B cell (primary cell): ENCODE results near the gene KCNJ14. TPM values are rescaled to one million over a fixed set of nuclear protein-coding genes. Genes with fewer than 3 reads are reported as not detected.

ENCODE experiments used
- ATAC-seq: fragments of 200-7000 bp; cut with Tn5 transposase; one replicate; pipeline ENCODE4 v1.10.0; 2021; ENCODE audit warnings: low read depth, mild to moderate bottlenecking, moderate number of reproducible peaks, moderate library complexity
- CTCF ChIA-PET: fragments of 350-600 bp; sonication (Branson Sonifier 250); formaldehyde crosslinking; loops from one replicate; lab custom pipeline; 2021; ENCODE audit warnings: antibody characterized with exemption, inconsistent platforms; lab: Charles Lee
- POLR2A ChIA-PET: fragments of 350-600 bp; sonication (Branson Sonifier 250); formaldehyde crosslinking; loops from one replicate; lab custom pipeline; 2021; ENCODE audit warnings: antibody characterized with exemption; lab: Charles Lee
- DNase-seq: peaks from one replicate; pipeline ENCODE4 v3.0.0; 2013
- H2AFZ ChIP-seq: 2 replicates; pipeline ENCODE4 v1.6.1; 2012; ENCODE audit warnings: mild to moderate bottlenecking, low read depth, low read length; ENCODE audit not compliant: insufficient read depth, poor library complexity, severe bottlenecking
- H3K27ac ChIP-seq, 2 donors: 1 replicate in 1 of 2; 2 replicates in 1 of 2; pipeline ENCODE4 v1.5.1; 2012 to 2013; ENCODE audit warnings: low read length in 2 of 2, mild to moderate bottlenecking in 2 of 2, moderate library complexity in 1 of 2
- H3K27me3 ChIP-seq, 4 experiments: fragments of 200-600 bp in 1 of 4; sonication (generic) in 1 of 4; replicated peaks in 1 of 4; 1 replicate in 2 of 4; 2 replicates in 2 of 4; pipeline versions ENCODE4 v1.6.1 to v1.7.0; 2013 to 2016; ENCODE audit warnings: low read length in 3 of 4, mild to moderate bottlenecking in 2 of 4, mixed read lengths in 1 of 4, moderate library complexity in 1 of 4; ENCODE audit not compliant: insufficient read depth in 4 of 4, control insufficient read depth in 3 of 4; ENCODE audit errors: control extremely low read depth in 1 of 4
- H3K36me3 ChIP-seq, 2 experiments: replicated peaks in 1 of 2; 1 replicate in 1 of 2; 2 replicates in 1 of 2; pipeline versions ENCODE4 v1.6.1 to v1.7.1; 2013; ENCODE audit warnings: low read length in 1 of 2; ENCODE audit not compliant: insufficient read depth in 2 of 2, control insufficient read depth in 1 of 2; ENCODE audit errors: control extremely low read depth in 1 of 2, extremely low read depth in 1 of 2
- H3K4me1 ChIP-seq, 2 donors: fragments of 200-600 bp in 1 of 2; sonication (generic) in 1 of 2; 1 replicate in 1 of 2; 2 replicates in 1 of 2; pipeline versions ENCODE4 v1.5.1 to v1.6.1; 2013 to 2017; ENCODE audit warnings: low read length in 2 of 2; ENCODE audit not compliant: control insufficient read depth in 2 of 2, insufficient read depth in 2 of 2
- H3K4me2 ChIP-seq: replicated peaks from 2 replicates; pipeline ENCODE3; 2012; ENCODE audit warnings: mild to moderate bottlenecking, low read depth, low read length; ENCODE audit not compliant: poor library complexity, severe bottlenecking
- H3K4me3 ChIP-seq, 5 experiments: fragments of 200-600 bp in 1 of 5; sonication (generic) in 1 of 5; 1 replicate in 3 of 5; 2 replicates in 2 of 5; pipeline versions ENCODE4 v1.5.1 to v1.7.0; 2011 to 2016; ENCODE audit warnings: low read length in 4 of 5, mild to moderate bottlenecking in 4 of 5, low read depth in 2 of 5, control low read depth in 1 of 5, moderate library complexity in 1 of 5; ENCODE audit not compliant: insufficient read depth in 1 of 5; ENCODE audit errors: control extremely low read depth in 1 of 5, extremely low read depth in 1 of 5
- H3K79me2 ChIP-seq: fragments of 200-600 bp; sonication (generic); one replicate; pipeline ENCODE4 v1.6.0; 2016; ENCODE audit warnings: low read length; ENCODE audit not compliant: control insufficient read depth, insufficient read depth
- H3K9ac ChIP-seq: fragments of 200-600 bp; sonication (generic); 2 replicates; pipeline ENCODE4 v1.6.1; 2017; ENCODE audit warnings: mild to moderate bottlenecking, low read length, moderate library complexity
- H3K9me3 ChIP-seq, 3 donors: one replicate each; pipeline versions ENCODE4 v1.6.1 to v1.7.1; 2013; ENCODE audit warnings: low read length in 2 of 3; ENCODE audit not compliant: control insufficient read depth in 2 of 3, insufficient read depth in 1 of 3; ENCODE audit errors: control extremely low read depth in 1 of 3
- H4K20me1 ChIP-seq: 2 replicates; pipeline ENCODE4 v1.6.0; 2012; ENCODE audit warnings: mild to moderate bottlenecking, low read length; ENCODE audit not compliant: insufficient read depth, control insufficient read depth, poor library complexity, severe bottlenecking
- H3K27ac Mint-ChIP-seq: one replicate; pipeline ENCODE4 v1.8.0; 2021; ENCODE audit warnings: mixed read lengths
- H3K27me3 Mint-ChIP-seq: one replicate; pipeline ENCODE4 v1.8.0; 2021; ENCODE audit warnings: mixed read lengths
- H3K4me1 Mint-ChIP-seq: one replicate; pipeline ENCODE4 v1.8.0; 2021; ENCODE audit warnings: mixed read lengths
- H3K4me3 Mint-ChIP-seq: one replicate; pipeline ENCODE4 v1.8.0; 2021; ENCODE audit warnings: mixed read lengths
- H3K9me3 Mint-ChIP-seq: one replicate; pipeline ENCODE4 v1.8.0; 2022; ENCODE audit warnings: mixed read lengths; ENCODE audit not compliant: insufficient read depth
- CTCF ChIP-seq: fragments of 200-600 bp; IDR thresholded peaks from one replicate; pipeline ENCODE4 v1.8.0; 2022; ENCODE audit warnings: antibody characterized with exemption, mild to moderate bottlenecking
- EZH2 ChIP-seq: IDR thresholded peaks from 2 replicates; pipeline ENCODE4 v1.6.1; 2012; ENCODE audit warnings: borderline replicate concordance, low read depth, mild to moderate bottlenecking, moderate library complexity, low read length; ENCODE audit not compliant: insufficient read depth, poor library complexity, severe bottlenecking
- WGBS: methylation state at CpG from one replicate; pipeline ENCODE4 v1.1.5; 2013; ENCODE audit warnings: missing lambda C conversion rate; ENCODE audit not compliant: insufficient coverage; 5-methylcytosine and 5-hydroxymethylcytosine counted together
- intact Hi-C: fragments of 100-400 bp; cut with micrococcal nuclease; formaldehyde crosslinking; loops from one replicate; pipeline ENCODE4 v1.10.0; 2022
- polyA plus RNA-seq: library from polyadenylated mRNA; depleted of rRNA; stranded (reverse); fragments of >200 nt; gene quantifications from 2 replicates; pipeline ENCODE4 v1.2.3, GENCODE V29; 2012
- total RNA-seq, 2 donors: library from RNA; stranded (reverse); fragments of 120-200 nt in 1 of 2; gene quantifications; 1 replicate in 1 of 2; 2 replicates in 1 of 2; pipeline versions ENCODE4 v1.2.3 to v1.2.4, GENCODE V29; 2013 to 2022

The KCNJ14 gene
- total and polyA plus RNA-seq, 2 donors (not counting 1 experiment from before 2014, with no cell fraction given), result 1.5 to 2.3 TPM

DNA sequence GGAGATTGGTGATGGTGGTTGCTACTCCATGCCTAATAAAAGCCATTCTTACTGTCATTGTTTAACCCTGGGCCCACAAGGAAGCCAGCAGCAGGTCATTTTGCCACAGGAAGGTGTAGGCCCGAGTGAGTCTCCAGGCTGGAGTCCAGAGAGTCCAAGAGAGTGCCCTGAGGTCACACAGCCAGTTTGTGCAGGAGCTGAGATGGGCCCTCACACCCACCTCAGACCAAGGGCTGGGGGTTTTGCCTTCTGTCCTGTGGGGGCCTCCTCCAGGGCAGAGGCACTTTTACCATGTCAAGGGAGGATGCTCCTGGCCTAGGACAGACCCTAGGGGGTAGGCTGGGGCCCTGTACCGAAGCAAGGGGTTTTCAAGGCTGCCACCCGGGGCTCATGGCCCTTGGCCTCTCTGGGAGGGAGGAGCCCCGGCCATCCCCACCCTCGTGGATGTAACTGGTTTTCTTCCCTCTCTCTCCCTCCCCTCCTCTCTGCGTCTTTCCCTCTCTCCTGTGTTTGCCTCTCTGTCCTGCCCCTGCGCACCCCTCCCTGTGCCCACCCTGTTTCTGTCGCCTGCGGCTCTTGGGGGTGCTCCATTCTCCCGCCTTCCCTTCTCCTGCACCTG is 21.8 kb downstream of the KCNJ14 start:
- H3K4me1 Mint-ChIP-seq, result peaks cover 16% of the 10 kb centered on the region
- no peaks in the 10 kb centered on the region for H3K27me3 ChIP-seq
- no peak overlapping the region for H2AFZ ChIP-seq
- peaks cover 0 to 4% (median 0%) of the 10 kb centered on the region in 3 donors for H3K9me3 ChIP-seq
- H4K20me1 ChIP-seq, result no peaks in the 10 kb centered on the region
- peaks cover 2 to 31% of the 10 kb centered on the region in 2 experiments for H3K36me3 ChIP-seq
- WGBS, result 90% methylated on average over 6 of the region's 10 CpGs
- POLR2A ChIA-PET, result no interaction called here
- no peak overlapping the region for H3K4me2 ChIP-seq
- TF ChIP-seq EZH2 (no peak), CTCF (no peak)
- H3K27me3 Mint-ChIP-seq, result no peaks in the 10 kb centered on the region
- H3K79me2 ChIP-seq, result no peaks in the 10 kb centered on the region
- no peak overlapping the region for H3K27ac ChIP-seq
- H3K9ac ChIP-seq, result no peak overlapping the region
- no peak overlapping the region for H3K4me3 Mint-ChIP-seq
- no peak overlapping the region for H3K4me3 ChIP-seq
- ATAC-seq (no peak), DNase-seq (no peak)
- intact Hi-C loops, result no loop called here
- H3K9me3 Mint-ChIP-seq, result no peaks in the 10 kb centered on the region
- H3K27ac Mint-ChIP-seq, result no peak overlapping the region
- H3K4me1 ChIP-seq, result peaks cover 4 to 13% of the 10 kb centered on the region in 2 donors
- CTCF ChIA-PET, result no interaction called here

GRCh38 chr19:48477698-48478338 is 22.4 kb downstream of the KCNJ14 start:
- no peak overlapping the region for H2AFZ ChIP-seq
- no peaks in the 10 kb centered on the region for H3K27me3 Mint-ChIP-seq
- intact Hi-C loops, result no loop called here
- 96% methylated on average over 10 of the region's 22 CpGs for WGBS
- H3K4me1 ChIP-seq, result peaks cover 4 to 13% of the 10 kb centered on the region in 2 donors
- ChIA-PET CTCF (no interaction called here), POLR2A (interaction anchor here (0.8 kb wide), 1 partner anchor 348 kb away, joined by 3 read pairs; no protein-coding TSS in a partner anchor)
- H3K27ac Mint-ChIP-seq, result no peak overlapping the region
- H3K4me3 Mint-ChIP-seq, result no peak overlapping the region
- TF ChIP-seq EZH2 (no peak), CTCF (no peak)
- H3K9me3 ChIP-seq, result peaks cover 0 to 4% (median 0%) of the 10 kb centered on the region in 3 donors
- H3K9me3 Mint-ChIP-seq, result no peaks in the 10 kb centered on the region
- ATAC-seq, result no peak
- H3K9ac ChIP-seq, result no peak overlapping the region
- peaks cover 2 to 28% of the 10 kb centered on the region in 2 experiments for H3K36me3 ChIP-seq
- no peak overlapping the region for H3K4me3 ChIP-seq
- peaks cover 16% of the 10 kb centered on the region for H3K4me1 Mint-ChIP-seq
- no peak overlapping the region for H3K27ac ChIP-seq
- DNase-seq, result no peak
- no peaks in the 10 kb centered on the region for H4K20me1 ChIP-seq
- no peaks in the 10 kb centered on the region for H3K27me3 ChIP-seq
- H3K4me2 ChIP-seq, result no peak overlapping the region
- H3K79me2 ChIP-seq, result no peaks in the 10 kb centered on the region
